K562 (cell line): ENCODE data around the gene PRKG1.

Source experiments
- CTCF ChIP-seq, 3 experiments: IDR thresholded peaks in 2 of 3; conservative IDR thresholded peaks in 1 of 3; 2 replicates each; pipeline ENCODE4 v1.5.1; 2011 to 2012; ENCODE audit warnings: low read length in 3 of 3, mild to moderate bottlenecking in 3 of 3, control low read depth in 2 of 3, improper control_type of control experiment in 1 of 3, inconsistent platforms in 1 of 3, low read depth in 1 of 3, mixed read lengths in 1 of 3, moderate library complexity in 1 of 3; ENCODE audit not compliant: insufficient read depth in 2 of 3
- HNRNPL ChIP-seq: fragments of 200-400 bp; formaldehyde crosslinking; IDR thresholded peaks from 2 replicates; pipeline ENCODE4 v1.6.1; 2017; ENCODE audit warnings: low read depth, mild to moderate bottlenecking, low read length
- LCOR ChIP-seq: sonication (generic); formaldehyde crosslinking; IDR thresholded peaks from 2 replicates; pipeline ENCODE4 v1.8.0; 2022; ENCODE audit warnings: mild to moderate bottlenecking, missing genetic modification reagents
- RNF219 ChIP-seq: fragments of 250-450 bp; sonication (Bioruptor Pico); IDR thresholded peaks from 2 replicates; pipeline ENCODE4 v1.5.0; 2022; ENCODE audit warnings: mild to moderate bottlenecking
- SMAD1 ChIP-seq: fragments of 150-350 bp; IDR thresholded peaks from 2 replicates; pipeline ENCODE4 v1.6.1; 2014; ENCODE audit warnings: low read length, low read depth; ENCODE audit not compliant: partially characterized antibody
- USF2 ChIP-seq: sonication (generic); formaldehyde crosslinking; IDR thresholded peaks from 2 replicates; pipeline ENCODE4 v1.5.0; 2020; ENCODE audit warnings: missing genetic modification reagents
- TF ChIP-seq, protein P1 (sequence below): fragments of 450-650 bp; IDR thresholded peaks from 2 replicates; pipeline ENCODE4 v1.6.1; 2016; ENCODE audit warnings: antibody characterized with exemption
- TF ChIP-seq, protein P2 (sequence below): sonication (generic); formaldehyde crosslinking; IDR thresholded peaks from 2 replicates; pipeline ENCODE4 v1.8.0; 2022; ENCODE audit warnings: missing genetic modification reagents, mild to moderate bottlenecking, moderate library complexity, borderline replicate concordance

DNA sequence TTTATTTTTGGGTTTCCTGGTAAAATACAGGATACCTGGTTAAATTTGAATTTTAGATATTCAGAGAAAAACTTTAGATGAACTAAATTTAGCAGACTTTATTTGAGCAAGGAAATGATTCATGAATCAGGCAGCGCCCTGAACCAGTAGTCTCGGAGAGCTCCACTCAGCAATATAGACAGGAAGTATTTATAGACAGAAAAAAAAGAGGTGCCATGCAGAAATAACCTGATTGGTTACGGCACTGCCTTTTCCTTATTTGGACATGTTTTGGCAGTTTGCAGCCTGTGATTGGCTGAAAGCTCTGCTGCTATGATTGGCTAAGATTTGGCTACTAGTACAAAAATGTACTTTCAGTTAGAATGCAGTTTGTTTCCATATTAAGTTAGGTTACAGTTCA is 1041.5 kb downstream of the PRKG1 start:
- TF ChIP-seq, protein P1, sequence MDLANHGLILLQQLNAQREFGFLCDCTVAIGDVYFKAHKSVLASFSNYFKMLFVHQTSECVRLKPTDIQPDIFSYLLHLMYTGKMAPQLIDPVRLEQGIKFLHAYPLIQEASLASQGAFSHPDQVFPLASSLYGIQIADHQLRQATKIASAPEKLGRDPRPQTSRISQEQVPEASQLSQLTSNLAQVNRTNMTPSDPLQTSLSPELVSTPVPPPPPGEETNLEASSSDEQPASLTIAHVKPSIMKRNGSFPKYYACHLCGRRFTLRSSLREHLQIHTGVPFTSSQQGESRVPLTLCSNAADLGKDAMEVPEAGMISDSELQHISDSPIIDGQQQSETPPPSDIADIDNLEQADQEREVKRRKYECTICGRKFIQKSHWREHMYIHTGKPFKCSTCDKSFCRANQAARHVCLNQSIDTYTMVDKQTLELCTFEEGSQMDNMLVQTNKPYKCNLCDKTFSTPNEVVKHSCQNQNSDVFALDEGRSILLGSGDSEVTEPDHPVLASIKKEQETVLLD = no peak
- TF ChIP-seq CTCF (IDR thresholded peaks at IDR 0.05 in 2 of 3, conservative IDR thresholded peaks at IDR 0.05 in 1 of 3; ENCODE audit: insufficient read depth in 2 of 3, low read depth in 1 of 3, low read length in 3 of 3) (no peak), RNF219 (CRISPR knock-in tag) (no peak), LCOR (CRISPR knock-in tag) (no peak), SMAD1 (no peak), HNRNPL (no peak), USF2 (no peak)
- TF ChIP-seq, protein P2, sequence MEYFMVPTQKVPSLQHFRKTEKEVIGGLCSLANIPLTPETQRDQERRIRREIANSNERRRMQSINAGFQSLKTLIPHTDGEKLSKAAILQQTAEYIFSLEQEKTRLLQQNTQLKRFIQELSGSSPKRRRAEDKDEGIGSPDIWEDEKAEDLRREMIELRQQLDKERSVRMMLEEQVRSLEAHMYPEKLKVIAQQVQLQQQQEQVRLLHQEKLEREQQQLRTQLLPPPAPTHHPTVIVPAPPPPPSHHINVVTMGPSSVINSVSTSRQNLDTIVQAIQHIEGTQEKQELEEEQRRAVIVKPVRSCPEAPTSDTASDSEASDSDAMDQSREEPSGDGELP (CRISPR knock-in tag) = no peak
